IMR-90 (cell line): ENCODE measurements around the gene PSKH1. TPM values are rescaled to one million over a fixed set of nuclear protein-coding genes. Genes with fewer than 3 reads are reported as not detected.

Source experiments
- ATAC-seq: fragments of 200-7000 bp; cut with Tn5 transposase; 2 replicates; pipeline ENCODE4 v1.9.1; 2020; ENCODE audit warnings: low read depth, mild to moderate bottlenecking, moderate library complexity
- BruUV-seq: library from RNA; stranded (reverse); fragments of 400-500 nt; replicated peaks from 2 replicates; lab custom pipeline; 2021; lab: Mats Ljungman, UMichigan
- CTCF ChIA-PET: fragments of 300-600 bp; formaldehyde crosslinking; extraction: SDS; loops from one replicate; lab custom pipeline; 2021; ENCODE audit warnings: antibody characterized with exemption; lab: Yijun Ruan, JAX
- POLR2A ChIA-PET: fragments of 300-600 bp; sonication (Branson Sonifier 250); formaldehyde crosslinking; loops from one replicate; lab custom pipeline; 2022; ENCODE audit warnings: antibody characterized with exemption; ENCODE audit not compliant: unreplicated experiment; lab: Charles Lee
- DNase-seq: peaks from one replicate; pipeline ENCODE4 v3.0.0; 2013
- H2AFZ ChIP-seq: replicated peaks from 2 replicates; pipeline ENCODE3; 2013; ENCODE audit warnings: low read length, mild to moderate bottlenecking; ENCODE audit not compliant: poor library complexity
- H2AK5ac ChIP-seq: 2 replicates; pipeline ENCODE4 v1.6.1; 2013; ENCODE audit warnings: low read depth, low read length, inconsistent platforms
- H2AK9ac ChIP-seq: replicated peaks from 2 replicates; pipeline ENCODE3; 2013; ENCODE audit warnings: mild to moderate bottlenecking, low read depth, low read length, moderate library complexity; ENCODE audit not compliant: poor library complexity
- H2BK120ac ChIP-seq: 2 replicates; pipeline ENCODE4 v1.6.1; 2013; ENCODE audit warnings: low read depth, low read length, inconsistent platforms
- H2BK15ac ChIP-seq: 3 replicates; pipeline ENCODE4 v1.6.1; 2013; ENCODE audit warnings: low read depth, low read length, inconsistent platforms
- H2BK20ac ChIP-seq: 2 replicates; pipeline ENCODE4 v1.6.1; 2013; ENCODE audit warnings: low read depth, mild to moderate bottlenecking, inconsistent platforms, low read length, moderate library complexity
- H2BK5ac ChIP-seq: 2 replicates; pipeline ENCODE4 v1.6.1; 2013; ENCODE audit warnings: mild to moderate bottlenecking, low read depth, low read length, inconsistent platforms; ENCODE audit not compliant: poor library complexity, severe bottlenecking
- H3K14ac ChIP-seq: replicated peaks from 2 replicates; pipeline ENCODE4 v1.6.1; 2013; ENCODE audit warnings: low read depth, low read length, inconsistent platforms
- H3K18ac ChIP-seq: 2 replicates; pipeline ENCODE4 v1.6.1; 2013; ENCODE audit warnings: low read depth, low read length, control low read depth
- H3K23ac ChIP-seq: 2 replicates; pipeline ENCODE4 v1.6.1; 2013; ENCODE audit warnings: low read depth, low read length, inconsistent platforms
- H3K27ac ChIP-seq: 2 replicates; pipeline ENCODE4 v1.5.1; 2013; ENCODE audit warnings: mild to moderate bottlenecking, control low read depth, low read length; ENCODE audit not compliant: insufficient read depth
- H3K27me3 ChIP-seq: 2 replicates; pipeline ENCODE4 v1.6.1; 2013; ENCODE audit warnings: low read length; ENCODE audit not compliant: control insufficient read depth, insufficient read depth
- H3K36me3 ChIP-seq: 2 replicates; pipeline ENCODE4 v1.6.1; 2013; ENCODE audit warnings: low read length, mixed read lengths; ENCODE audit not compliant: control insufficient read depth, insufficient read depth
- H3K4ac ChIP-seq: 2 replicates; pipeline ENCODE4 v1.6.1; 2013; ENCODE audit warnings: low read depth, low read length, inconsistent platforms
- H3K4me1 ChIP-seq: 2 replicates; pipeline ENCODE4 v1.6.1; 2013; ENCODE audit warnings: low read length, mixed read lengths; ENCODE audit not compliant: control insufficient read depth, insufficient read depth
- H3K4me2 ChIP-seq: 2 replicates; pipeline ENCODE4 v1.6.1; 2013; ENCODE audit warnings: low read depth, mild to moderate bottlenecking, control low read depth, low read length, moderate library complexity
- H3K4me3 ChIP-seq: 2 replicates; pipeline ENCODE4 v1.5.1; 2013; ENCODE audit warnings: low read depth, mild to moderate bottlenecking, control low read depth, low read length, moderate library complexity; ENCODE audit not compliant: insufficient read depth
- H3K56ac ChIP-seq: 2 replicates; pipeline ENCODE4 v1.6.1; 2013; ENCODE audit warnings: low read length, inconsistent platforms; ENCODE audit not compliant: insufficient read depth; ENCODE audit errors: extremely low read depth
- H3K79me1 ChIP-seq, 2 experiments: 2 replicates each; pipeline ENCODE4 v1.6.1; 2013; ENCODE audit warnings: low read length in 2 of 2, inconsistent platforms in 1 of 2, low read depth in 1 of 2
- H3K9ac ChIP-seq: 2 replicates; pipeline ENCODE4 v1.6.1; 2013; ENCODE audit warnings: low read depth, low read length, control low read depth
- H3K9me1 ChIP-seq: 2 replicates; pipeline ENCODE4 v1.6.1; 2013; ENCODE audit warnings: low read length, inconsistent platforms; ENCODE audit not compliant: insufficient read depth
- H3K9me3 ChIP-seq: 2 replicates; pipeline ENCODE4 v1.6.1; 2013; ENCODE audit warnings: low read length; ENCODE audit not compliant: control insufficient read depth, insufficient read depth
- H4K20me1 ChIP-seq: 2 replicates; pipeline ENCODE4 v1.6.1; 2013; ENCODE audit warnings: low read length, inconsistent platforms; ENCODE audit not compliant: insufficient read depth
- H4K5ac ChIP-seq: 2 replicates; pipeline ENCODE4 v1.6.1; 2013; ENCODE audit warnings: mild to moderate bottlenecking, low read depth, low read length, control low read depth
- H4K8ac ChIP-seq, 2 experiments: 2 replicates each; pipeline ENCODE4 v1.6.1; 2013; ENCODE audit warnings: low read depth in 2 of 2, low read length in 2 of 2, control low read depth in 1 of 2, inconsistent platforms in 1 of 2
- H4K91ac ChIP-seq: 2 replicates; pipeline ENCODE4 v1.6.1; 2013; ENCODE audit warnings: low read depth, low read length, inconsistent platforms; ENCODE audit not compliant: insufficient read depth
- CHD1 ChIP-seq: IDR thresholded peaks from 2 replicates; pipeline ENCODE4 v1.6.1; 2012; ENCODE audit warnings: low read depth, low read length, improper control_type of control experiment
- FOS ChIP-seq: fragments of 150-350 bp; IDR thresholded peaks from 2 replicates; pipeline ENCODE4 v1.6.1; 2016; ENCODE audit warnings: low read depth, low read length
- MAZ ChIP-seq: IDR thresholded peaks from 2 replicates; pipeline ENCODE4 v1.6.1; 2012; ENCODE audit warnings: low read depth, mild to moderate bottlenecking, low read length, improper control_type of control experiment, moderate library complexity, borderline replicate concordance
- MXI1 ChIP-seq: IDR thresholded peaks from 2 replicates; pipeline ENCODE4 v1.6.1; 2012; ENCODE audit warnings: low read depth, mild to moderate bottlenecking, low read length, moderate library complexity, borderline replicate concordance
- NFE2L2 ChIP-seq: fragments of 150-350 bp; IDR thresholded peaks from 2 replicates; pipeline ENCODE4 v1.6.1; 2016; ENCODE audit warnings: low read depth, mild to moderate bottlenecking, low read length
- POLR2A ChIP-seq: IDR thresholded peaks from 2 replicates; pipeline ENCODE4 v1.6.1; 2012; ENCODE audit warnings: mild to moderate bottlenecking, low read depth, low read length
- WGBS, 2 experiments: methylation state at CpG; one replicate each; pipeline versions ENCODE4 v1.1.5 to v1.1.7; 2013; ENCODE audit warnings: missing lambda C conversion rate in 2 of 2; ENCODE audit not compliant: insufficient read length in 1 of 2; ENCODE audit errors: extremely low coverage in 2 of 2; 5-methylcytosine and 5-hydroxymethylcytosine counted together
- dilution Hi-C: fragments of 300-500 bp; cut with HindIII; formaldehyde crosslinking; loops from one replicate; pipeline ENCODE4 v1.14.3; 2018; ENCODE audit warnings: low sequenced_read_pairs; ENCODE audit not compliant: unreplicated experiment
- in situ Hi-C: fragments of 300-500 bp; cut with MboI; formaldehyde crosslinking; loops from 3 replicates; pipeline ENCODE4 v1.14.3; 2019; ENCODE audit warnings: low sequenced_read_pairs, inconsistent platforms, mixed read lengths
- intact Hi-C: fragments of 100-400 bp; cut with micrococcal nuclease; formaldehyde crosslinking; loops from 2 replicates; pipeline ENCODE4 v1.10.0; 2022
- polyA plus RNA-seq, 3 experiments: library from polyadenylated mRNA; depleted of rRNA; stranded (reverse); fragments of >200 nt; gene quantifications; 2 replicates each; pipeline ENCODE4 v1.2.3, GENCODE V29; 2012; ENCODE audit warnings: low replicate concordance in 1 of 3
- total RNA-seq: library from RNA; depleted of rRNA; stranded (reverse); fragments of >200 nt; gene quantifications from 2 replicates; pipeline ENCODE4 v1.2.3, GENCODE V29; 2012
- TF ChIP-seq, protein P1 (sequence below): fragments of 150-350 bp; IDR thresholded peaks from 2 replicates; pipeline ENCODE4 v1.6.1; 2016; ENCODE audit warnings: low read depth, mild to moderate bottlenecking, low read length, moderate library complexity, borderline replicate concordance

Gene PSKH1
- total and polyA plus RNA-seq, 2 of the 4 experiments (the other 2 are of a cell fraction), result 11.5 to 26.7 TPM

DNA sequence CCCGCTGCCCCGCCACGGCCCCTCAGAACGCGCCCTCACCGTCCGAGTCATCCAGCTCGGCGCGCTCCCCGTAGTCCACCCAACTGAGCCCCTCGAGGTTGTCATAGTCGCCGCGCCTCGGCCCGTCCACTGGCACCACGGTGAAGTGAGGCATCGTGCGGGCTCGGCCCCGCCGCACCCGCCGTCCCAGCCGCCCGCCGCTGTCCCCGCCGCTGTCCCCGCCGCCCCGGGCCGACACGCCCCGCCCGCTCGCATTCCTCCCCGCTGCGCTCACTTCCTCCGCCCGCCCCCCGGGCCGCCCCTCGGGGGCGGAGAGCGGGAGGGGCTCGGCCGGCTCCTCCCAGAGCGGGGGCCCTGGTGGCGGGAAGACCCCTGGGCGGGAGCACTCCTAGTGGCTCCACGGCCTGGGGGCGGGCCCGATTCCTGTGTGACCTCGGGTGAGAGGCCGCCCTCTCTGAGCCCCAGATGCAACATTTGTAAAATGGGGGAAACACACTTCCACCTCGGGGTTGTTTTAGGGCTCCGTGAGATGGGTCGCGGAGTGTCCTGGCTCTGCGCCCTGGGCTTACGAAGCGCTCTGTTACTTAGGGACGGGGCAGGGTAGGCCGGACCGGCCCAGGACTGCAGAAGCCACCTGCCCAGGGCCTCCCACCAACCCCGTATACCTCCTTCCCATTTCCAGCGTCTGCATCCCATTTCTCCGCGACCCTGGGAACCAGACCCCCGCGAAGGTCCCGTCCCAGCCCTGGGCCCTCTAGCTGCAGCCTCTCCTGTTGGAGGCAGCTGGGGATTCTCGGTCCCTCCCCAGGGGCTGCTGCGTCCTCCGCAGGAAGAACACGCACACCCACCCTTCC is 75.6 kb downstream of the PSKH1 start, which contains the start of gene SLC12A4:
SLC12A4 (minus strand) TSS at position 238 of the 854 bp plus-strand sequence; CDS start at position 154, 84 bp downstream.
- POLR2A ChIA-PET, result no interaction called here
- intact Hi-C loops, result loop anchor here (10.0 kb wide), 1 partner anchor 256 kb away; no protein-coding TSS in a partner anchor

More for the DNA sequence above, 75.6 kb downstream of the PSKH1 start, which contains the start of gene SLC12A4:
- Histone ChIP-seq H2AK5ac (peak within 1 kb of the TSS; percentile 99), H2BK120ac (peak within 1 kb of the TSS; percentile 81), H3K27me3 (no peaks in the 10 kb centered on the region), H4K5ac (peak within 1 kb of the TSS; percentile 98), H3K9ac (peak within 1 kb of the TSS; percentile 100), H4K20me1 (peaks cover 41% of the 10 kb centered on the region), H2AFZ (peak within 1 kb of the TSS; percentile 96), H3K4ac (peak within 1 kb of the TSS; percentile 99), H3K36me3 (peaks cover 10% of the 10 kb centered on the region), H4K91ac (peak within 1 kb of the TSS; percentile 95), H3K23ac (peak within 1 kb of the TSS; percentile 98), H3K4me2 (peak within 1 kb of the TSS; percentile 93), H2BK5ac (peak within 1 kb of the TSS; percentile 92), H3K4me3 (peak within 1 kb of the TSS; percentile 100), H3K79me1 (peaks cover 15 to 47% of the 10 kb centered on the region in 2 experiments), H3K4me1 (peaks cover 30% of the 10 kb centered on the region), H2AK9ac (peak within 1 kb of the TSS; percentile 100), H3K27ac (peak within 1 kb of the TSS; percentile 99), H2BK20ac (no peak within 1 kb of the TSS; the same call in 1 of the 2 replicates), H3K9me1 (peaks cover 35% of the 10 kb centered on the region), H3K56ac (peak within 1 kb of the TSS; percentile 85), H3K18ac (peak within 1 kb of the TSS; percentile 96), H3K14ac (peak within 1 kb of the TSS; percentile 95), H2BK15ac (peak within 1 kb of the TSS; percentile 95; the same call in 1 of the 3 replicates), H4K8ac (peak within 1 kb of the TSS; percentile 93 to 96), H3K9me3 (no peaks in the 10 kb centered on the region)
- CTCF ChIA-PET, result no interaction called here
- dilution Hi-C loops, result no loop called here
- ATAC-seq (peak; percentile 85), DNase-seq (peak; percentile 65)
- in situ Hi-C loops, result no loop called here
- TF ChIP-seq, protein P1, sequence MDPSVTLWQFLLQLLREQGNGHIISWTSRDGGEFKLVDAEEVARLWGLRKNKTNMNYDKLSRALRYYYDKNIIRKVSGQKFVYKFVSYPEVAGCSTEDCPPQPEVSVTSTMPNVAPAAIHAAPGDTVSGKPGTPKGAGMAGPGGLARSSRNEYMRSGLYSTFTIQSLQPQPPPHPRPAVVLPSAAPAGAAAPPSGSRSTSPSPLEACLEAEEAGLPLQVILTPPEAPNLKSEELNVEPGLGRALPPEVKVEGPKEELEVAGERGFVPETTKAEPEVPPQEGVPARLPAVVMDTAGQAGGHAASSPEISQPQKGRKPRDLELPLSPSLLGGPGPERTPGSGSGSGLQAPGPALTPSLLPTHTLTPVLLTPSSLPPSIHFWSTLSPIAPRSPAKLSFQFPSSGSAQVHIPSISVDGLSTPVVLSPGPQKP, result no peak
- no peak for TF ChIP-seq NFE2L2
- TF ChIP-seq MXI1, result no peak
- peak; percentile 75 for TF ChIP-seq POLR2A
- no peak for TF ChIP-seq CHD1
- TF ChIP-seq FOS, result no peak
- peak; percentile 99 for TF ChIP-seq MAZ
- no TSS peak for BruUV-seq
- 6% methylated on average over 28 of the region's 78 CpGs; no CpG with 5 or more reads in 1 of the 2 experiments for WGBS, 2 experiments
